ENCODE measurements around the gene PRKG1. TPM values are rescaled to one million over a fixed set of nuclear protein-coding genes. Genes with fewer than 3 reads are reported as not detected.

PRKG1 gene
- total and polyA plus RNA-seq, 2 donors from 2014 or later = 3.6 to 14.8 TPM

DNA sequence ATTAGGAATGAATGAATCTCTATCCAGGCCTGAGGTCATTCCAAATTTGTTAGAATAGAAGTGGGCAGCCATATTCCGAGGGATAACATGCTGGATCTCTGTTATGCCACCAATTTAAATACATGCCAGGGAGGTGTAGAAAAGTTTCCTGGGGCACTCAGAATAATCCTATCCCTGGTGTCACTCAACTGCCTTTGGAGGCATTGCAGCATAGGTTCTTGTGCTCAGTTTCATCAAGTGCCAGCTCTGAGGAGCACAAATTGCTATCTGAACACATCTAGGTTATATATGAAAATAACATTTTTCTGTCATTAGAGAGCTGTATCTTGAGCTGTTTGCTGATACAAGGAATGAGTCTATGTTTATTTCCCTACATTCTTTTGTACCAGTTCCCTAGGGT is 427.8 kb downstream of the PRKG1 start:
- FAIRE-seq (no peak), DNase-seq (no peak)
- TF ChIP-seq, protein P1, sequence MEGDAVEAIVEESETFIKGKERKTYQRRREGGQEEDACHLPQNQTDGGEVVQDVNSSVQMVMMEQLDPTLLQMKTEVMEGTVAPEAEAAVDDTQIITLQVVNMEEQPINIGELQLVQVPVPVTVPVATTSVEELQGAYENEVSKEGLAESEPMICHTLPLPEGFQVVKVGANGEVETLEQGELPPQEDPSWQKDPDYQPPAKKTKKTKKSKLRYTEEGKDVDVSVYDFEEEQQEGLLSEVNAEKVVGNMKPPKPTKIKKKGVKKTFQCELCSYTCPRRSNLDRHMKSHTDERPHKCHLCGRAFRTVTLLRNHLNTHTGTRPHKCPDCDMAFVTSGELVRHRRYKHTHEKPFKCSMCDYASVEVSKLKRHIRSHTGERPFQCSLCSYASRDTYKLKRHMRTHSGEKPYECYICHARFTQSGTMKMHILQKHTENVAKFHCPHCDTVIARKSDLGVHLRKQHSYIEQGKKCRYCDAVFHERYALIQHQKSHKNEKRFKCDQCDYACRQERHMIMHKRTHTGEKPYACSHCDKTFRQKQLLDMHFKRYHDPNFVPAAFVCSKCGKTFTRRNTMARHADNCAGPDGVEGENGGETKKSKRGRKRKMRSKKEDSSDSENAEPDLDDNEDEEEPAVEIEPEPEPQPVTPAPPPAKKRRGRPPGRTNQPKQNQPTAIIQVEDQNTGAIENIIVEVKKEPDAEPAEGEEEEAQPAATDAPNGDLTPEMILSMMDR (IDR thresholded peaks at IDR 0.05; ENCODE audit: borderline replicate concordance, extremely low read depth, insufficient read depth) = no peak
- Histone ChIP-seq H3K9ac (ENCODE audit: low read length in 3 of 3) (no peak overlapping the region), H3K4me1 (ENCODE audit: control insufficient read depth in 2 of 3, insufficient read depth in 2 of 3, low read depth in 1 of 3, low read length in 3 of 3) (no peaks in the 10 kb centered on the region), H3K27me3 (ENCODE audit: control insufficient read depth, insufficient read depth, low read length) (no peaks in the 10 kb centered on the region), H3K4me3 (ENCODE audit: low read length in 3 of 3) (no peak overlapping the region), H3K9me3 (ENCODE audit: control insufficient read depth in 2 of 3, insufficient read depth in 1 of 3, low read length in 3 of 3) (no peaks in the 10 kb centered on the region), H3K27ac (ENCODE audit: low read depth in 2 of 2, low read length in 2 of 2) (no peak overlapping the region), H3K36me3 (ENCODE audit: control insufficient read depth in 2 of 3, insufficient read depth in 3 of 3, low read length in 3 of 3) (no peaks in the 10 kb centered on the region)
- intact Hi-C loops (cut with DNase I) = no loop called here

DNA sequence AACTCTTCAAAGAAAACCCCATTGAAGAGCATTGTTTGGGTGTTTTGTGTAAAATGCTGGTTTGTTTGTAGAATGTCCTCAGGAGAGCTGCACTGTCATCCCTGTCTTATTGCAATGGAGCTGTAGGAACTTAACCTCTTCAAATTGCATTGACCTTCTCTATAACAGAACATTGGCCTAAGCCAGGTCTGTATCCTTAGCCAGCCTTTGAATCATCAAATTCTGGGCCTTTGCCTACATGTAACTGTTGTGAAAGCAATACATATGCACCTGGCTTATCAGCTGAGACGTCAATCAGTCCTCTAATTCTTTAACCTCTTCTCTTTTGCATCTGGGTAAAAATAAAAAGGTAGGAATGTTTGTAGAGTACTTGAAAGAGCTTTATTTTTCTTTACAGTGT is 429.1 kb downstream of the PRKG1 start:
- Histone ChIP-seq H3K4me1 (ENCODE audit: control insufficient read depth in 2 of 3, insufficient read depth in 2 of 3, low read depth in 1 of 3, low read length in 3 of 3) (no peaks in the 10 kb centered on the region), H3K27me3 (ENCODE audit: control insufficient read depth, insufficient read depth, low read length) (no peaks in the 10 kb centered on the region), H3K27ac (ENCODE audit: low read depth in 2 of 2, low read length in 2 of 2) (no peak overlapping the region), H3K36me3 (ENCODE audit: control insufficient read depth in 2 of 3, insufficient read depth in 3 of 3, low read length in 3 of 3) (no peaks in the 10 kb centered on the region), H3K9me3 (ENCODE audit: control insufficient read depth in 2 of 3, insufficient read depth in 1 of 3, low read length in 3 of 3) (no peaks in the 10 kb centered on the region), H3K4me3 (ENCODE audit: low read length in 3 of 3) (no peak overlapping the region), H3K9ac (ENCODE audit: low read length in 3 of 3) (no peak overlapping the region)
- intact Hi-C loops (cut with DNase I) = no loop called here
- TF ChIP-seq, protein P1 (IDR thresholded peaks at IDR 0.05; ENCODE audit: borderline replicate concordance, extremely low read depth, insufficient read depth) = no peak
- no peak for FAIRE-seq
- DNase-seq = no peak

DNA sequence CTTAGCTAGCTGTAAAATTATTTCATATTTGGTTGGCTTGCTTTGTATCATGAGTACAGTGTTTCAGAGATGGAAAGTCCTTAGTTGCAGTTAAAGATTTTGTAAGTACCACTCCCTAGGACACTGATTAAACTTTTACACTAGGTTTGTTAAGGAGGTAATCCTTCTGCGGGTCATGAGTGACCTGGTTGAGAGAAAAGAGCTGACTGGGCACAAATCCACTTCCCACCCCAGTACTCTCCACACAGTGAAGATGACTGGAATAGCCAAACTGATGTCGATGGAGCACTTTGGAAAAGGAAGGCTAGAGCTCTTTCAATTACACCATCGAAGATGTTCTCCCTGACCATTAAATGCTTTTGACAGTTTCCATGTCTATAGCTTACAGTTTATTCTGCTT is 433.2 kb downstream of the PRKG1 start:
- intact Hi-C loops (cut with DNase I) = no loop called here
- no peaks in the 10 kb centered on the region for H3K4me1 ChIP-seq (ENCODE audit: control insufficient read depth in 2 of 3, insufficient read depth in 2 of 3, low read depth in 1 of 3, low read length in 3 of 3)
- H3K27me3 ChIP-seq (ENCODE audit: control insufficient read depth, insufficient read depth, low read length) = no peaks in the 10 kb centered on the region
- no peak overlapping the region for H3K4me3 ChIP-seq (ENCODE audit: low read length in 3 of 3)
- H3K9ac ChIP-seq (ENCODE audit: low read length in 3 of 3) = no peak overlapping the region
- FAIRE-seq (no peak), DNase-seq (no peak)
- H3K36me3 ChIP-seq (ENCODE audit: control insufficient read depth in 2 of 3, insufficient read depth in 3 of 3, low read length in 3 of 3) = no peaks in the 10 kb centered on the region
- no peak overlapping the region for H3K27ac ChIP-seq (ENCODE audit: low read depth in 2 of 2, low read length in 2 of 2)
- no peaks in the 10 kb centered on the region for H3K9me3 ChIP-seq (ENCODE audit: control insufficient read depth in 2 of 3, insufficient read depth in 1 of 3, low read length in 3 of 3)
- TF ChIP-seq, protein P1 (IDR thresholded peaks at IDR 0.05; ENCODE audit: borderline replicate concordance, extremely low read depth, insufficient read depth) = no peak

- Histone ChIP-seq H3K27ac (ENCODE audit: low read depth in 2 of 2, low read length in 2 of 2) (no peak overlapping the region), H3K4me3 (ENCODE audit: low read length in 3 of 3) (no peak overlapping the region), H3K27me3 (ENCODE audit: control insufficient read depth, insufficient read depth, low read length) (no peaks in the 10 kb centered on the region), H3K9me3 (ENCODE audit: control insufficient read depth in 2 of 3, insufficient read depth in 1 of 3, low read length in 3 of 3) (no peaks in the 10 kb centered on the region), H3K36me3 (ENCODE audit: control insufficient read depth in 2 of 3, insufficient read depth in 3 of 3, low read length in 3 of 3) (no peaks in the 10 kb centered on the region), H3K9ac (ENCODE audit: low read length in 3 of 3) (no peak overlapping the region), H3K4me1 (ENCODE audit: control insufficient read depth in 2 of 3, insufficient read depth in 2 of 3, low read depth in 1 of 3, low read length in 3 of 3) (no peaks in the 10 kb centered on the region)
- TF ChIP-seq, protein P1 (IDR thresholded peaks at IDR 0.05; ENCODE audit: borderline replicate concordance, extremely low read depth, insufficient read depth) = no peak
- intact Hi-C loops (cut with DNase I) = no loop called here
- no peak for FAIRE-seq
- no peak for DNase-seq
These were observed 433.9 kb downstream of the PRKG1 start for GRCh38 chr10:51508156-51508555.
